Spleen (tissue), 7 donors: ENCODE data around the gene FOXD1.

Experiments
- CTCF ChIP-seq, 11 experiments: fragments of 200-600 bp in 7 of 11; fragments of 450-650 bp in 4 of 11; sonication (generic) in 4 of 11; IDR thresholded peaks in 8 of 11; conservative IDR thresholded peaks in 3 of 11; 1 replicate in 7 of 11; 2 replicates in 4 of 11; pipeline versions ENCODE4 v1.4.0 to v1.8.0; 2016 to 2021; ENCODE audit warnings: antibody characterized with exemption in 11 of 11, inconsistent platforms in 4 of 11, mild to moderate bottlenecking in 1 of 11
- POLR2A ChIP-seq, 3 donors: fragments of 450-650 bp; IDR thresholded peaks; one replicate each; pipeline ENCODE4 v1.5.1; 2017; ENCODE audit warnings: antibody characterized with exemption in 3 of 3, mild to moderate bottlenecking in 1 of 3
- POLR2AphosphoS5 ChIP-seq, 3 donors: sonication (generic); formaldehyde crosslinking; IDR thresholded peaks; one replicate each; pipeline ENCODE4 v1.5.1; 2017; ENCODE audit warnings: antibody characterized with exemption in 3 of 3
- donor health status: DM: no; HTN: no; CAD: no; lungs with moderate emphysema.
- donor health status: DM: no; HTN: no; CAD: no.
- donor health status: DM: no; HTN: no; CAD: no.

DNA sequence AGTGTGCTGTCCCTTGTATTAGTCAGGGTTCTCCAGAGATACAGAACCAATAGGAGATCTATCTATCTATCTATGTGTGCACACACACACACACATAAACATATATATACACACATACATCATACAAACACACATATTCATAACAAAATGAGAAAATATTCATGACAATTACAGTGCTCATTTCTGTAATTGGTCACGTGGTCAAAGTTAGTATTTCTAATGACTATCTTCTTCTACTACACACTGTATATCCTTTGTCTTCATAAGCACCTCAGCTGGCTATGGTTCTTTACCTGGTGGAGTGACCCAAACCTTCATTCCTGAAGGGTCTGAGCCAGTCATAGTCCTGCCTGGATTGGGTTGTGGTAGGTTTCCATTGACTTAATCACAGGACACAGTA is 31.9 kb upstream of the FOXD1 start:
- TF ChIP-seq CTCF (IDR thresholded peaks at IDR 0.05 in 8 of 11, conservative IDR thresholded peaks at IDR 0.05 in 3 of 11) (no peak), POLR2A (IDR thresholded peaks at IDR 0.05) (no peak), POLR2AphosphoS5 (IDR thresholded peaks at IDR 0.05) (no peak)
